ENCODE measurements around the gene NEUROG1.

Gene NEUROG1

DNA sequence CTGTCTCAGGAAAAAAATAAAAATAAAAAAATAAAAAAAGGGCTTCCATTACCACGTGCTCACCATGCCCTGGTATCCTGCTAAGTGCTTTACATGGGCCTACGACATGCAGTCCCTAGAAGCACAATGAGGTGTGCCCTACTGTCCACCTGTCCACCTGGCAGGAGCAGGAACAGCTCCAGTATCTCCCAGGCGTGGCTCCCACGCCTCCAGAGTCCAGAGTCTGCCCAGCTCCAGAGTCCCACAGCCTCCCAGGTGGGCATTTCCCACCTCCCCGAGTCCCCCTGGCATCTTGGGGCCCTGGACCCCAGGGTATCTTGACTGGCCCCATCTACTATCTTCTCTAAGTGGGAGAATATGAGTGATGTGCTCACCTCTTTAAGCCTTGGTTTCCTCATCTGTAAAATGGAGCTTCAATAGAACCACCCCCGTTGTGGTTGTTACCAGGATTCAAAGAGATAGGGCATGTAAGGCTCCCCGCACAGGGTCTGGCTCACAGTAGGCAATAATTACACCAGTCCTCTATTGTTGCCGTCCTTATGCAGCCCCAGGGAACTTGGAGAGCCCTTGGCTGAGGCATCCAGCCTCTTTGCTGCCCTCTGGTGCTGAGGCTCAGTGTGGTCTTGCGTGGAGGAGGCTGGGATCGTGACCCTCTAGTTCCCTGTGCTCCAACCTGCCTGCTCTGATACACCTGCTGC lies 34.1 kb upstream of the NEUROG1 start:
- Histone ChIP-seq H3K27me3 (ENCODE audit: insufficient read depth, low read length, poor library complexity, severe bottlenecking) (no peaks in the 10 kb centered on the region), H3F3A (ENCODE audit: low read depth) (no peaks in the 10 kb centered on the region), H3K4me3 (ENCODE audit: low read length, poor library complexity, severe bottlenecking) (no peak overlapping the region), H2AFZ (ENCODE audit: low read length) (no peak overlapping the region), H4K20me1 (ENCODE audit: insufficient read depth, low read length, poor library complexity, severe bottlenecking) (no peaks in the 10 kb centered on the region), H3K9ac (ENCODE audit: low read depth, low read length, poor library complexity, severe bottlenecking) (no peak overlapping the region), H3K36me3 (ENCODE audit: insufficient read depth, low read length) (no peaks in the 10 kb centered on the region), H3K79me2 (ENCODE audit: insufficient read depth, low read length) (no peaks in the 10 kb centered on the region), H3K9me3 (ENCODE audit: insufficient read depth, low read depth, low read length) (no peaks in the 10 kb centered on the region), H3K4me2 (ENCODE audit: low read depth, low read length, poor library complexity, severe bottlenecking) (no peak overlapping the region), H3K4me1 (ENCODE audit: insufficient read depth, low read length, poor library complexity, severe bottlenecking) (peaks cover 6% of the 10 kb centered on the region), H3K9me2 (replicated peaks; ENCODE audit: low read depth, low read length) (no peaks in the 10 kb centered on the region)
- TF ChIP-seq EZH2phosphoT487 (IDR thresholded peaks at IDR 0.05; ENCODE audit: borderline replicate concordance) (no peak), CTCF (conservative IDR thresholded peaks at IDR 0.05; ENCODE audit: low read length) (peak; percentile 69)

- H3K9me3 ChIP-seq (ENCODE audit: insufficient read depth, low read depth, low read length) = no peaks in the 10 kb centered on the region
- no peaks in the 10 kb centered on the region for H4K20me1 ChIP-seq (ENCODE audit: insufficient read depth, low read length, poor library complexity, severe bottlenecking)
- no peaks in the 10 kb centered on the region for H3K79me2 ChIP-seq (ENCODE audit: insufficient read depth, low read length)
- H3K27me3 ChIP-seq (ENCODE audit: insufficient read depth, low read length, poor library complexity, severe bottlenecking) = no peaks in the 10 kb centered on the region
- no peak overlapping the region for H3K4me2 ChIP-seq (ENCODE audit: low read depth, low read length, poor library complexity, severe bottlenecking)
- H3K36me3 ChIP-seq (ENCODE audit: insufficient read depth, low read length) = no peaks in the 10 kb centered on the region
- no peak overlapping the region for H3K9ac ChIP-seq (ENCODE audit: low read depth, low read length, poor library complexity, severe bottlenecking)
- H3F3A ChIP-seq (ENCODE audit: low read depth) = no peaks in the 10 kb centered on the region
- H3K9me2 ChIP-seq (replicated peaks; ENCODE audit: low read depth, low read length) = no peaks in the 10 kb centered on the region
- no peak overlapping the region for H3K4me3 ChIP-seq (ENCODE audit: low read length, poor library complexity, severe bottlenecking)
- H2AFZ ChIP-seq (ENCODE audit: low read length) = no peak overlapping the region
- TF ChIP-seq EZH2phosphoT487 (IDR thresholded peaks at IDR 0.05; ENCODE audit: borderline replicate concordance) (no peak), CTCF (conservative IDR thresholded peaks at IDR 0.05; ENCODE audit: low read length) (no peak)
- H3K4me1 ChIP-seq (ENCODE audit: insufficient read depth, low read length, poor library complexity, severe bottlenecking) = peaks cover 6% of the 10 kb centered on the region
Observed at GRCh38 chr5:135568923-135569360, 33.2 kb upstream of the NEUROG1 start.

- TF ChIP-seq CTCF (conservative IDR thresholded peaks at IDR 0.05; ENCODE audit: low read length) (no peak), EZH2phosphoT487 (IDR thresholded peaks at IDR 0.05; ENCODE audit: borderline replicate concordance) (no peak)
- Histone ChIP-seq H3K4me3 (ENCODE audit: low read length, poor library complexity, severe bottlenecking) (no peak overlapping the region), H3K79me2 (ENCODE audit: insufficient read depth, low read length) (no peaks in the 10 kb centered on the region), H3K4me2 (ENCODE audit: low read depth, low read length, poor library complexity, severe bottlenecking) (no peak overlapping the region), H3K9me3 (ENCODE audit: insufficient read depth, low read depth, low read length) (no peaks in the 10 kb centered on the region), H3F3A (ENCODE audit: low read depth) (no peaks in the 10 kb centered on the region), H3K4me1 (ENCODE audit: insufficient read depth, low read length, poor library complexity, severe bottlenecking) (peaks cover 6% of the 10 kb centered on the region), H3K9me2 (replicated peaks; ENCODE audit: low read depth, low read length) (no peaks in the 10 kb centered on the region), H4K20me1 (ENCODE audit: insufficient read depth, low read length, poor library complexity, severe bottlenecking) (no peaks in the 10 kb centered on the region), H2AFZ (ENCODE audit: low read length) (0 out of 2 replicates have a peak overlapping the region, but pooled peaks have one; percentile 39), H3K27me3 (ENCODE audit: insufficient read depth, low read length, poor library complexity, severe bottlenecking) (no peaks in the 10 kb centered on the region), H3K9ac (ENCODE audit: low read depth, low read length, poor library complexity, severe bottlenecking) (no peak overlapping the region), H3K36me3 (ENCODE audit: insufficient read depth, low read length) (no peaks in the 10 kb centered on the region)
Observed at GRCh38 chr5:135568246-135568645, 32.5 kb upstream of the NEUROG1 start.

Measured in Loucy (cell line).